ENCODE results near the gene SIGLEC12.

The SIGLEC12 gene

DNA sequence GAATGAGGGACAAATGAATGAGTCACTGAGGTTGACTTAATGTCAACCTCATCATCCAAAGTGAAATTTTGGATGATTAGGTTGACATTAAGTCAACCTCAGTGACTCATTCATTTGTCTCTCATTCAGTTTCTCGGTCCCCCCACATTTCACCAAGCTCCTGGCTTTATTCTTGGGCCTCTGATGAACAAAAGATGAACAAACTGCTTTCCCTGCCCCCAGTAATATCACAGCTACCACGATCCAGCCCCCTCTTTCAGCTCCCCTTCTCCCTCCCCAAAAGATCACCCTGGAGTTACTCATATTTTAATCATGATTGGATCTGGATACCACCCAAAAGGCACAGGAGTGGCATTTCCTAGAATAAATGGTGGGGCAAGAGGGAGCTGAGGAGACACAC is 12.5 kb downstream of the SIGLEC12 start:
- in situ Hi-C loops (cut with MboI; ENCODE audit: low sequenced_read_pairs, unreplicated experiment) = no loop called here
- DNase-seq (ENCODE audit: low spot score) = no peak
- TF ChIP-seq, protein P1, sequence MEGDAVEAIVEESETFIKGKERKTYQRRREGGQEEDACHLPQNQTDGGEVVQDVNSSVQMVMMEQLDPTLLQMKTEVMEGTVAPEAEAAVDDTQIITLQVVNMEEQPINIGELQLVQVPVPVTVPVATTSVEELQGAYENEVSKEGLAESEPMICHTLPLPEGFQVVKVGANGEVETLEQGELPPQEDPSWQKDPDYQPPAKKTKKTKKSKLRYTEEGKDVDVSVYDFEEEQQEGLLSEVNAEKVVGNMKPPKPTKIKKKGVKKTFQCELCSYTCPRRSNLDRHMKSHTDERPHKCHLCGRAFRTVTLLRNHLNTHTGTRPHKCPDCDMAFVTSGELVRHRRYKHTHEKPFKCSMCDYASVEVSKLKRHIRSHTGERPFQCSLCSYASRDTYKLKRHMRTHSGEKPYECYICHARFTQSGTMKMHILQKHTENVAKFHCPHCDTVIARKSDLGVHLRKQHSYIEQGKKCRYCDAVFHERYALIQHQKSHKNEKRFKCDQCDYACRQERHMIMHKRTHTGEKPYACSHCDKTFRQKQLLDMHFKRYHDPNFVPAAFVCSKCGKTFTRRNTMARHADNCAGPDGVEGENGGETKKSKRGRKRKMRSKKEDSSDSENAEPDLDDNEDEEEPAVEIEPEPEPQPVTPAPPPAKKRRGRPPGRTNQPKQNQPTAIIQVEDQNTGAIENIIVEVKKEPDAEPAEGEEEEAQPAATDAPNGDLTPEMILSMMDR (IDR thresholded peaks at IDR 0.05; ENCODE audit: borderline replicate concordance, control extremely low read depth, extremely low read depth, insufficient read depth, missing control alignments) = no peak

DNA sequence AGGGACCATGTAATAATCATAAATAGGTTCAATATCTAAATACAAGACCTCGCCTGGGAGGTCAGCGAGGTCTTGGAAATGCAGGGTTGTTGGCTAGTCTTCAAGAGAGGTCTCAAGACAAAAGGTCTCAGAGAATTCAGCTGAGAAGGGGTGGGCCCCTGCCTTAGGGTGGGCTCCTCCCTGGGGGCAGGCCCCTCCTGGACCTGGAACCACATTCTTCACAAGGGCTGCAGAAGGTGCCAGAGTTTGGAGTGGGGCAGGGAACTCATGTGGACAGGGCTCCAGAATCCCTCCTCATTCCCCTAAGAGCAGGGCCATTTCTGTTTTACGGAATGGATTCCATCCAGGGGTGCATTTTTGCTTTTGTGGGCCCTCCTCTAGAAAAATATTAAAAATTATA is 13.1 kb downstream of the SIGLEC12 start:
- TF ChIP-seq, protein P1 (IDR thresholded peaks at IDR 0.05; ENCODE audit: borderline replicate concordance, control extremely low read depth, extremely low read depth, insufficient read depth, missing control alignments) = no peak

DNA sequence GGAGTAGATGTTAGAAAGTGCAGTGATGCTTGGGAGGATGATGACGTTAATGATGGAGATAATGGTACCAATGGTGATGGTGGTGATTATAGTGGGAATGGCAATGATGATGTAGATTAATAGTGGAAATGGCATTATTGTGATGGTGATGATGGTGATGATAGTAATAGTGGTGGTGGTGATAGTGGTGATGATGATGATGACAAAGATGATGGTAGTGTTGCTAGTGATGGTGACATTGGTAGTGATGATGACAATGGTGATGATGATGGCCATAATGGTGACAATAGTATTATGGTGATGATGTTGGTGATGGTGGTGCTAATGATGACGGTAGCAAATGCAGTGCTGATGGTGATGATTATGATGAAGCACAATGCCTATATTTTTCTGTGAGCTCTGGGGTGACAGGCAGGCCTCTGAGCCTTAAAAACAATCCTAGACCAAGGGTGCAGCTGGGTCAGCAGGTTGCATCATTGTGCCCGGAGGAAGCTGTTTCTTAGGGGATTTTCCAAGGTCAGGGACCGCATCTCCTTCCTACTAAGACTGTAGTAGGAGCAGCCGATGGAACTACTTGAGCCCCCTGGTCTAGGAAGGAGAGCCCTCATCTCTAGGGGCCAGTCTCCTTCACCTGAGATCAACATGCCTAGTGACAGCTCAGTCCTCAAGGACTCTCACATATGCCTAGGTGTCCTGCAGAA is 15.5 kb downstream of the SIGLEC12 start:
- no peak for DNase-seq (ENCODE audit: low spot score)
- in situ Hi-C loops (cut with MboI; ENCODE audit: low sequenced_read_pairs, unreplicated experiment) = no loop called here
- TF ChIP-seq, protein P1 (IDR thresholded peaks at IDR 0.05; ENCODE audit: borderline replicate concordance, control extremely low read depth, extremely low read depth, insufficient read depth, missing control alignments) = no peak

More for the DNA sequence above, 13.1 kb downstream of the SIGLEC12 start:
- DNase-seq (ENCODE audit: low spot score) = no peak
- in situ Hi-C loops (cut with MboI; ENCODE audit: low sequenced_read_pairs, unreplicated experiment) = no loop called here

DNA sequence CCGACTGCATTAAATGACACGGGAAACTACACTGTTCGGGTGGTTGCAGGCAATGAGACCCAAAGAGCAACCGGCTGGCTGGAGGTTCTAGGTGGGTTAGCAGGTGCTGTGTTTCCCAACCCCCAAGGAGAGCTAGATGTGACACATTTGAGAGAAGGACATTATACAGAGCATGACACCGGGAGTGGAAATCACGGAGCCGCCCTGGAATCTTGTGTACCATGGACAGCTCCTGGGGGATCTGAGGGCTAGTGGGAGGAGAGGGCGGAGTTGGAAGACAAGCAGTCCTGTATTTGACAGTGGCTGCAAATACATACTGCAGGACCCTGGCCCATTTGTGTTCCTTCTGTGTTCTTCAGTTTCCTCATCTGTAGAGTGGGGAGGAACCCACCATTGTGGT is 21.0 kb downstream of the SIGLEC12 start:
- TF ChIP-seq, protein P1 (IDR thresholded peaks at IDR 0.05; ENCODE audit: borderline replicate concordance, control extremely low read depth, extremely low read depth, insufficient read depth, missing control alignments) = no peak
- in situ Hi-C loops (cut with MboI; ENCODE audit: low sequenced_read_pairs, unreplicated experiment) = no loop called here
- DNase-seq (ENCODE audit: low spot score) = no peak

DNA sequence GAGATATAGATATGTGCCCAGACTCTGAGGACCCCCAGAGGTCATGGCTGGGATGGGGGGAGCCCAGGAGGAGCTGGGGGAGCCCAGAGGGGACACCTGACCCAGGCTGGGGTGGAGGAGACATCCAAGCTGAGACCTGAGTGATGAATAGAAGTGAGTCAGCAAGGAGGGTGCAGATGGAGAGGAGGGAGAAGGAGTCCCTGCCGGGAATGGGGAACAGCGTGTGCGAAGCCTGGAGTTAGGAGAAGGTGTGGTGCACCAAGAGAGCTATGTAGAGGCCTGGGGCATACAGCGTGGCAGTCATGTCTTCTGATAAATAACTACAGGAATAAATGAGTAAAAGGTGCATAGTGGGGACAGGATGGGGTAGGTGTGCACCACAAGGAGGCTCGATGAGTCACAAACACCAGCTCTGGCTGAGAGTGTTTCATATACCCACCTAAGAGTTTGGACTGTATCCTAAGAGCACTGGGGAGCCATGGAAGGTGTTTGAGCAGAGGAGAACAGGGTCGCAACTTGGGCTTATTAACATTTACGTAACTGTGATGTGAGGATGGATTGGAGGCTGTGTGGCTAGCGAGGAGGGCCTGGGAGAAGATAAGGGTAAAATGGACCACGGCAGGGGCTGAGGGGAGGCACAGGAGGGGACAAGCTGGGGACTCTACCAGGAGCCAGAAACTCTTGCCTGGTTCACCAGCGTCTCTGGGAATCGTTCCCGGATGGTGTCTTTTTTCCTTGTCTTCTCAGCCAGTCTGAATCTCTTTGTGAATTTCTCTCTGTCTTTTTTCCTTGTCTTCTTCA is 21.9 kb downstream of the SIGLEC12 start:
- TF ChIP-seq, protein P1 (IDR thresholded peaks at IDR 0.05; ENCODE audit: borderline replicate concordance, control extremely low read depth, extremely low read depth, insufficient read depth, missing control alignments) = no peak
- in situ Hi-C loops (cut with MboI; ENCODE audit: low sequenced_read_pairs, unreplicated experiment) = no loop called here
- DNase-seq (ENCODE audit: low spot score) = no peak

DNA sequence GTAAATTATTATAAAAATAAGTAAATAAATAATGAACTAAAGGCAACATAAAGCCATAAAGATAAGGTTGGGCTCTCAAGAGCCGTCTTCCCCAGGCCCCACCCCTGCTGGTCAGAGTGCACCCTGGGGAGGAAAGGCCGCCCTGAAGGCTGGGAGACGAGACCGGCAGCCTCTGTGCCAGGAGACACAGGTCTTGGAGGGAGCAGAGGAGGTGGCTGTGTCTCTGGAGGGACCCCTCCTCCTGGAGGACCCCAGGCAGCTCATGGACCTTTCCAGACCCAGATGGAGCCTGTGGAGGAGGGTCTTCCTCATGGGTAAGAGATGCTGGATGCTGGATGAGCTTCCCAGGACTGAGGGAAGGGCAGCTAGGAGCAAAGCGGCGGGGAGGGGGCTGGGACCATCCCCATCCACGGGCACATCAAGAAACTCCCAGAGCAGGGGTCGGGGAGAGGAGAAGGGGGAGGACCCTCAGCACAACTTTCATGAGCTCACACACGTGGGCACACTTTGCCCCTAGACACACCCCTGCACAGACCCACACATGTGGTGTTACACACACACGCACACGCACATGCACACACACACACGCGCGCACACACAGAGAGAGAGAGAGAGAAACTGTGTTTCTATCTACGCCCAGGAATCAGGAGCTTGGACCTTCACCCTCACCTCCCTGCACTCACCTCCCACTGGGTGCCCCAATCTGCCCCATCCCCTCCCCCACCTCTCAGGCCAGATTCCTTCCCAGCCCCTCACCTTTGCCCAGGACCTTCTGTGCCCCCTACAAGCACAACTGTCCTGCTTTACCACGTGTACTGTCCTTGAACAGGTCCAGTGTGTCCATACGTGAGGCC is 23.0 kb downstream of the SIGLEC12 start, which contains the start of gene CEACAM18:
Gene CEACAM18 (plus strand): TSS at position 159 of the 854 bp plus-strand sequence.
- no peak for DNase-seq (ENCODE audit: low spot score)
- TF ChIP-seq, protein P1 (IDR thresholded peaks at IDR 0.05; ENCODE audit: borderline replicate concordance, control extremely low read depth, extremely low read depth, insufficient read depth, missing control alignments) = no peak
- in situ Hi-C loops (cut with MboI; ENCODE audit: low sequenced_read_pairs, unreplicated experiment) = no loop called here
